DOHH2 (cell line): ENCODE measurements around the gene CAPN14.

Experiments used
- H3F3A ChIP-seq: fragments of 200-600 bp; sonication (generic), shearing (Covaris generic); 2 replicates; pipeline ENCODE4 v1.6.0; 2016; ENCODE audit warnings: antibody characterized with exemption, mild to moderate bottlenecking; ENCODE audit not compliant: control insufficient read depth, insufficient read depth
- H3K27ac ChIP-seq: fragments of 200-600 bp; sonication (generic); 2 replicates; pipeline ENCODE4 v1.5.1; 2014; ENCODE audit warnings: low read depth, mild to moderate bottlenecking, low read length, moderate library complexity
- H3K27me3 ChIP-seq: fragments of 200-600 bp; sonication (generic); 2 replicates; pipeline ENCODE4 v1.6.1; 2014; ENCODE audit warnings: mild to moderate bottlenecking, low read length, mixed read lengths; ENCODE audit not compliant: control insufficient read depth
- H3K36me3 ChIP-seq: fragments of 200-600 bp; sonication (generic); 2 replicates; pipeline ENCODE4 v1.6.1; 2014; ENCODE audit warnings: mild to moderate bottlenecking, low read length, moderate library complexity, mixed read lengths; ENCODE audit not compliant: control insufficient read depth
- H3K4me1 ChIP-seq: fragments of 200-600 bp; sonication (generic); 2 replicates; pipeline ENCODE4 v1.6.1; 2014; ENCODE audit warnings: mild to moderate bottlenecking, low read length, mixed read lengths; ENCODE audit not compliant: control insufficient read depth
- H3K4me2 ChIP-seq: fragments of 200-600 bp; sonication (generic); 2 replicates; pipeline ENCODE4 v1.6.0; 2014; ENCODE audit warnings: mild to moderate bottlenecking, low read length, moderate library complexity
- H3K4me3 ChIP-seq: fragments of 200-600 bp; sonication (generic); 2 replicates; pipeline ENCODE4 v1.5.1; 2014; ENCODE audit warnings: mild to moderate bottlenecking, low read length, mixed read lengths
- H3K79me2 ChIP-seq: fragments of 200-600 bp; sonication (generic); 2 replicates; pipeline ENCODE4 v1.6.1; 2014; ENCODE audit warnings: mild to moderate bottlenecking, low read length, mixed read lengths; ENCODE audit not compliant: control insufficient read depth
- H3K9me2 ChIP-seq: fragments of 200-600 bp; sonication (generic); replicated peaks from 2 replicates; pipeline ENCODE4 v1.6.1; 2014; ENCODE audit warnings: mild to moderate bottlenecking, low read length, mixed read lengths; ENCODE audit not compliant: control insufficient read depth
- H3K9me3 ChIP-seq: fragments of 200-600 bp; sonication (generic); 2 replicates; pipeline ENCODE4 v1.6.1; 2014; ENCODE audit warnings: antibody characterized with exemption, low read length, mixed read lengths; ENCODE audit not compliant: control insufficient read depth, insufficient read depth
- H4K20me1 ChIP-seq: fragments of 200-600 bp; sonication (generic); 2 replicates; pipeline ENCODE4 v1.6.0; 2014; ENCODE audit warnings: low read depth, mild to moderate bottlenecking, antibody characterized with exemption, low read length, moderate library complexity; ENCODE audit not compliant: control insufficient read depth, insufficient read depth
- EZH2phosphoT487 ChIP-seq: fragments of 200-600 bp; sonication (generic); IDR thresholded peaks from 2 replicates; pipeline ENCODE4 v1.6.1; 2017; ENCODE audit warnings: borderline replicate concordance, mild to moderate bottlenecking, antibody characterized with exemption, low read length, moderate library complexity, mixed read lengths
- TF ChIP-seq, protein P1 (sequence below): fragments of 200-600 bp; sonication (generic); IDR thresholded peaks from one replicate; pipeline ENCODE4 v1.5.1; 2014; ENCODE audit warnings: antibody characterized with exemption, mild to moderate bottlenecking, low read depth, low read length; ENCODE audit not compliant: poor library complexity, severe bottlenecking

The CAPN14 gene

DNA sequence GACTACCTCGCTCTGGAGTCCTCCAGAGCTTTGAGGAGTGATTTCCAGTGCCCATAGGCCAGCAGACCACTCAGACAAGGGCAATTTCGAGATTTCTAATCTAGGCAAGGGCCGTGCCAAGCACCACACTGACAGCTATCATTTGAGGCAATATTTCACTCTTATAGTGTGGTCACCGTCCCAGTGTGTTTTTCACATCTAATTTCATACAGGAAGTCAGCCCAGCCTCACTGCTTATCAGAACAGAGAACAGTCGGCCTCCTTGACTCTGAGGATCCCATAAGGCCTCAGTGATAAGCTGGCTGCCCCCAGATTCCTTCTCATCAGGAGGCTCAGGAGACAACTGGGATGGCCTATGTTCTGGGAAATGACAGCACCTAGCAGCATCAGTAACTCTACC is 581 bp downstream of the CAPN14 start:
- H3K9me2 ChIP-seq: no peaks in the 10 kb centered on the region
- no peak overlapping the region for H3K27ac ChIP-seq
- no peak overlapping the region for H3K4me2 ChIP-seq
- H3K27me3 ChIP-seq: peaks cover 3% of the 10 kb centered on the region; the same call in 1 of the 2 replicates
- no peak for TF ChIP-seq EZH2phosphoT487
- TF ChIP-seq, protein P1, sequence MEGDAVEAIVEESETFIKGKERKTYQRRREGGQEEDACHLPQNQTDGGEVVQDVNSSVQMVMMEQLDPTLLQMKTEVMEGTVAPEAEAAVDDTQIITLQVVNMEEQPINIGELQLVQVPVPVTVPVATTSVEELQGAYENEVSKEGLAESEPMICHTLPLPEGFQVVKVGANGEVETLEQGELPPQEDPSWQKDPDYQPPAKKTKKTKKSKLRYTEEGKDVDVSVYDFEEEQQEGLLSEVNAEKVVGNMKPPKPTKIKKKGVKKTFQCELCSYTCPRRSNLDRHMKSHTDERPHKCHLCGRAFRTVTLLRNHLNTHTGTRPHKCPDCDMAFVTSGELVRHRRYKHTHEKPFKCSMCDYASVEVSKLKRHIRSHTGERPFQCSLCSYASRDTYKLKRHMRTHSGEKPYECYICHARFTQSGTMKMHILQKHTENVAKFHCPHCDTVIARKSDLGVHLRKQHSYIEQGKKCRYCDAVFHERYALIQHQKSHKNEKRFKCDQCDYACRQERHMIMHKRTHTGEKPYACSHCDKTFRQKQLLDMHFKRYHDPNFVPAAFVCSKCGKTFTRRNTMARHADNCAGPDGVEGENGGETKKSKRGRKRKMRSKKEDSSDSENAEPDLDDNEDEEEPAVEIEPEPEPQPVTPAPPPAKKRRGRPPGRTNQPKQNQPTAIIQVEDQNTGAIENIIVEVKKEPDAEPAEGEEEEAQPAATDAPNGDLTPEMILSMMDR: no peak
- no peaks in the 10 kb centered on the region for H3K36me3 ChIP-seq
- no peaks in the 10 kb centered on the region for H4K20me1 ChIP-seq
- H3K4me3 ChIP-seq: no peak overlapping the region
- H3K4me1 ChIP-seq: peaks cover 67% of the 10 kb centered on the region
- no peaks in the 10 kb centered on the region for H3K9me3 ChIP-seq
- H3K79me2 ChIP-seq: no peaks in the 10 kb centered on the region
- peaks cover 4% of the 10 kb centered on the region; the same call in 1 of the 2 replicates for H3F3A ChIP-seq

DNA sequence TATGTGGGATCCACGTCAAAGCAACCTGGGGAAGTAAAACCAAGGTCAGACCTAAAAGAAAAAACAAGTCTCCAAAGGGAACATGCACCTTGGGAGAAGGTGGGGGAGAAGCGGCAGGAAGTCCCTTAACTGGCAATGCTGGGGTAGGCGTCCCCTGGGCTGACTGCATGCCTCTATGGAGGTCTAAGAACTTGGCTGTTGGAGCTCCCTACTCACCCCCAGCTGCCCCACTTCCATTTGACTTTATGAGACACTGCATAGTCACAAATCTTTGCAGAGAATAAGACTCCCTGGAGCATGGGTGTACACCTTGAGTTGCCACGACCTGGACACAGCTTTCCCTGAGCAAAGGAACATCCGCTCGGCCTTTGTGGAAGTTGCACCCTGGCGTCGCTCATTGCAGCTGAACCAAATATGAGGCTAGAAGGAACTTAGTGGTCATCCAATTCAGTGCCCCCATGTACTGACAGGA is 2.8 kb downstream of the CAPN14 start:
- Histone ChIP-seq H3K4me2 (no peak overlapping the region; the same call in 1 of the 2 replicates), H3K9me3 (no peaks in the 10 kb centered on the region), H4K20me1 (no peaks in the 10 kb centered on the region), H3K4me1 (peaks cover 54% of the 10 kb centered on the region), H3K9me2 (no peaks in the 10 kb centered on the region), H3K27me3 (no peaks in the 10 kb centered on the region), H3K36me3 (no peaks in the 10 kb centered on the region), H3F3A (no peaks in the 10 kb centered on the region), H3K27ac (no peak overlapping the region), H3K79me2 (no peaks in the 10 kb centered on the region), H3K4me3 (no peak overlapping the region)
- TF ChIP-seq EZH2phosphoT487: no peak
- TF ChIP-seq, protein P1: no peak

DNA sequence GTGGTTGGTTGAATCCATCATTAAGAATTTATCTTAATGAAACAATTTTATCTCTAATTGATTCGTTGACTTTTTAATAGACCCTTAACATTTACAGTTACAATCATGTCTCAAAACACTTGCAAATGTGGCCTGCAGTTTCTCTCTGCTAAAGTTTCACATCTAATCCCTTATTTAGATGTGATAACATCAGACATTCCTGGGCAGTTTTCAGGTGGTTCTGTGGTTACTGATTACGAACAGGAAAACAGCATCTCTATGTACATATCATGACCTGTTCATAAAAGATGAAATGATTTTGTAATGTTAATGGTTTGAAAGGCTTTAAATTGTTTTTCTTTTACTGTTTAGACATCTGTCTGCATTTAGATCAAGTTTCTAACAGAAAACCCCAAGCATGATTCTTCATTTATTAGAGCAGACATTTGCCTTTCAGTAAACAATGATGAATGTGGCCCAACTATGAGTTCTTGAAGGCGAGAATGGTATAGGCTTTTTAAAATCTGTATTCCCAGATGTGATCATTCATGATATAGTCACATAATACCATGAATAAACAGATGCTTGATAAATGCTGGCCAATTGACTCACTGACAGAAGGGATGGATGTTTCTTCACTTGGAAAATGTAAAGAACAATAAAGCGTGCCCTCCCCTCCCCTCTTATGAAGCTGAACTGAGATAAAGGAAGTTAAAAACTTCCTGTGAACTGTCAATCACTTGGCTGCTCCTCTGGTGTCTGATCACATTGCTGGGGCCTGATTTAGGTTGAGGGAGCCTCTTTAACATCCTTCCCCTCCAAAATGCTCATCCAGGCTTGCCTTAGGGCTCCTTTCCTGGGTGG is 3.5 kb downstream of the CAPN14 start:
- H3K79me2 ChIP-seq: no peaks in the 10 kb centered on the region
- H3K4me3 ChIP-seq: no peak overlapping the region
- H3K36me3 ChIP-seq: no peaks in the 10 kb centered on the region
- H3K27me3 ChIP-seq: no peaks in the 10 kb centered on the region
- peaks cover 52% of the 10 kb centered on the region for H3K4me1 ChIP-seq
- TF ChIP-seq, protein P1: no peak
- no peak for TF ChIP-seq EZH2phosphoT487
- no peaks in the 10 kb centered on the region for H3F3A ChIP-seq
- H3K27ac ChIP-seq: no peak overlapping the region
- no peak overlapping the region; the same call in 1 of the 2 replicates for H3K4me2 ChIP-seq
- H4K20me1 ChIP-seq: no peaks in the 10 kb centered on the region
- no peaks in the 10 kb centered on the region for H3K9me2 ChIP-seq
- H3K9me3 ChIP-seq: no peaks in the 10 kb centered on the region
